Activated naive CD8-positive, alpha-beta T cell treated with anti-CD3 and anti-CD28 coated beads, Interleukin-2, amount 10 ng/mL, durations not matched to agents 7 days and 5 days (primary cell): Measurements from ENCODE around the gene IZUMO4. TPM values are rescaled to one million over a fixed set of nuclear protein-coding genes. Genes with fewer than 3 reads are reported as not detected.

Source experiments
- ATAC-seq: fragments of 150-1000 bp; cut with Tn5 transposase; one replicate; pipeline ENCODE4 v1.10.0; 2021; ENCODE audit warnings: low read depth, moderate library complexity
- POLR2A ChIA-PET: fragments of 350-600 bp; sonication (Branson Sonifier 250); formaldehyde crosslinking; loops from one replicate; lab custom pipeline; 2021; ENCODE audit warnings: antibody characterized with exemption; lab: Charles Lee
- DNase-seq: peaks from one replicate; pipeline ENCODE4 v3.0.0; 2021
- H3K27ac Mint-ChIP-seq: one replicate; pipeline ENCODE4 v1.8.0; 2022; ENCODE audit warnings: mild to moderate bottlenecking, mixed read lengths
- H3K27me3 Mint-ChIP-seq: one replicate; pipeline ENCODE4 v1.8.0; 2022; ENCODE audit warnings: mild to moderate bottlenecking, moderate library complexity, mixed read lengths
- H3K36me3 Mint-ChIP-seq: one replicate; pipeline ENCODE4 v1.8.0; 2021; ENCODE audit warnings: mild to moderate bottlenecking, mixed read lengths
- H3K4me1 Mint-ChIP-seq: one replicate; pipeline ENCODE4 v1.8.0; 2021; ENCODE audit warnings: mixed read lengths
- H3K4me3 Mint-ChIP-seq: one replicate; pipeline ENCODE4 v1.8.0; 2022; ENCODE audit warnings: mild to moderate bottlenecking, moderate library complexity, mixed read lengths
- H3K9me3 Mint-ChIP-seq: one replicate; pipeline ENCODE4 v1.8.0; 2021; ENCODE audit warnings: mixed read lengths
- total RNA-seq, 2 experiments: library from RNA; stranded (reverse); gene quantifications; one replicate each; pipeline ENCODE4 v1.2.3, GENCODE V29; 2021

Gene IZUMO4
- total RNA-seq, 2 experiments from 2014 or later: 16.0 to 17.7 TPM

GRCh38 chr19:2111425-2111824 is 14.7 kb downstream of the IZUMO4 start:
- no peak for ATAC-seq
- DNase-seq: no peak
- H3K4me1 Mint-ChIP-seq: peaks cover 2% of the 10 kb centered on the region
- H3K9me3 Mint-ChIP-seq: no peaks in the 10 kb centered on the region
- H3K36me3 Mint-ChIP-seq: peaks cover 21% of the 10 kb centered on the region
- H3K4me3 Mint-ChIP-seq: no peak overlapping the region
- no peak overlapping the region for H3K27ac Mint-ChIP-seq
- POLR2A ChIA-PET: interaction anchor here (0.5 kb wide), 1 partner anchor 68 kb away, joined by 4 read pairs; no protein-coding TSS in a partner anchor
- H3K27me3 Mint-ChIP-seq: no peaks in the 10 kb centered on the region

DNA sequence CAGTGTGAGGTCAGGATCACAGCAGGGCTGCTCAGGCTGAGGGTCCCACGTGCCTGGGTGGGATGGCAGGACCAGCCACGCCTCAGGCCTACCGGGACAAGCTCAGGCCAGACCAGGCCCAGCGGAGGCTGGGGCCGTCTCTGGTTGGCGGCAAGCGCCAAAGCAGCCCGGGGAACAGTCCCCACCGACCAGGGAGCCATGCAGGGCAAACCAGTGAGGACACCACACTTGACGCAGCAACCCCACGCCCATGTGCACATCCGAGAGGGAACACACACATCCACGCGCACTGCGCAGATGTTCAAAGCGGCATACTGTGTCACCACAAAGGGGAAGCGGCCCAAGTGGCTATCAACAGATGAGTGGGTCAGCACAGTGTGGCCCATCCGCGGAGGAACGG is 15.2 kb downstream of the IZUMO4 start:
- no peak overlapping the region for H3K27ac Mint-ChIP-seq
- H3K36me3 Mint-ChIP-seq: peaks cover 17% of the 10 kb centered on the region
- no peak overlapping the region for H3K4me3 Mint-ChIP-seq
- no peak for ATAC-seq
- peaks cover 2% of the 10 kb centered on the region for H3K4me1 Mint-ChIP-seq
- POLR2A ChIA-PET: interaction anchor here (0.5 kb wide), 1 partner anchor 68 kb away, joined by 4 read pairs; no protein-coding TSS in a partner anchor
- H3K27me3 Mint-ChIP-seq: no peaks in the 10 kb centered on the region
- no peak for DNase-seq
- no peaks in the 10 kb centered on the region for H3K9me3 Mint-ChIP-seq

DNA sequence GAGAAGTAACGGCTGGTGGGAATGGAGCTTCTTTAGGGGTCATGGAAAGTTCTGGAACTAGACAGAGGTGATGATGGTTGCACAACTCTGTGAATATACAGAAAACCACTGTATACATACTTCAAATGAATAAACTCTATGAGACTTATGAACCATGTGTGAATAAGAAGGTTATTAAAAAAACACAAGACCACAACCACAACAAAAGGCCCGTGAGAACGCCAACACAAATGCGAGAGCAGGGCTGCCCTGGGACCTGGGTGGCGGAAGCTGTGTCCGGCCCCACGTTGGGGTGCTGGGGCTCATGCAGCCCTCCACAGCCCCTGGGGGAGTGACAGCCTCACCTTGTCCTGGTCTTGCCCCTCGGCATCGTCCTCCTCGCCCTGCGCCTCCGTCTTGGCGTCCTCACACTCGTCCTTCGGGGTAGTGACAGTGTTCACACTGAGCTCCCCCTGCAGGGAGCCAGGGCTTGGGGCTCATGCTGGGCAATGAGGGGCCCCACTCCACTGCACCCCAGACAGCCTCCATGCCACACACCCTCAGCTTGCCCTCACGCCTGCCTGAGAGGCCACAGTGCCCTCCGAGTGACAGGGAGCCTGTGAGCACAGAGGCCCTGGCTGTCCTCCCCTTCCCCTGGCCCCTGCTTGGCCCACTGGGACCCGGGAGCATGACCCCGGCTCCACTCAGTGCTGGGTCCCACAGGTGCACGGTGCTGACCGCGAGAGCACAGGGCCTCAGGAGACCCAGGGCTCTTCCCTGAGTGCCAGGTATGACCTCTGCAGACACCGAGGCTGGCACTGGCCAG is 16.0 kb downstream of the IZUMO4 start:
- no peaks in the 10 kb centered on the region for H3K27me3 Mint-ChIP-seq
- H3K27ac Mint-ChIP-seq: peak overlapping the region; percentile 54
- peaks cover 12% of the 10 kb centered on the region for H3K36me3 Mint-ChIP-seq
- DNase-seq (no peak), ATAC-seq (no peak)
- POLR2A ChIA-PET: no interaction called here
- peaks cover 2% of the 10 kb centered on the region for H3K4me1 Mint-ChIP-seq
- no peak overlapping the region for H3K4me3 Mint-ChIP-seq
- no peaks in the 10 kb centered on the region for H3K9me3 Mint-ChIP-seq

DNA sequence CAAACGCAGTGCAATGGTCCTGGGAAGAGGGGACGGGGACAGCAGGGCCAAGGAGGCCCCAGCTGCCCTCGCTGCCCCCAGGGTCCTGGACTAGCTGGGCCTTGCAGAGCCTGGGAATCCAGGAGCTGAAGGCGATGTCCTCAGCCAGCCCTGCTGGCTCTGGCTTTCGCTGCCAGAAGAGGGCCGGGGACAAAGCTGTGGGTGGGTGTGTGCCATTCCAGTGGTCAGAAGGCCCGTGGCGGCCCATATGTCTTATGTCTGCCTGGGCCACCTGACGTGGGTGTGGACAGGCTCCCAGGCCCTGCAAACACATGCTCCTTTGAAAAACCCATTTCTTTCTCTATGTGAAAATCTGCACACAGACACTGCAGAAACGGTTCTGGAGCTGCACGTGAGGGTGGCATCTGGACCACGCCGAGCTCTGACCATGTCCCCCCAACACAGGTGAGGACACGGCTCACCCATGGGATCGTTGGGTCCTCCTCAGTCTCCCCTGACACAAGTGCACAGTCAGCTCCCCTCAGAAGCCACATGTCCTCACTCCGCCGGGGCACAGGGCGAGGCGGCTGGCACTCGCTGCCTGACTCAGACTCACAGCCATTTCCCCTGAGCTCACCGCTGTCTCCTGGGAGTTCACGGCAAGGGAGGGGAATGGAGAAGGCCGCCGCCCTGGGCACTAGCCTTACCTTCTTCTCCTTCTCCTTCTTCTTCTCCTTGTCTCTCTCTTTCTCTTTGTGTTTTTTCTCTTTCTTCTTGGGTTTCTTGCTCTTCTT is 16.9 kb downstream of the IZUMO4 start:
- Mint-ChIP-seq H3K4me1 (peaks cover 2% of the 10 kb centered on the region), H3K36me3 (peaks cover 9% of the 10 kb centered on the region), H3K27me3 (no peaks in the 10 kb centered on the region), H3K9me3 (no peaks in the 10 kb centered on the region), H3K27ac (no peak overlapping the region), H3K4me3 (no peak overlapping the region)
- POLR2A ChIA-PET: no interaction called here
- DNase-seq: no peak
- ATAC-seq: no peak

DNA sequence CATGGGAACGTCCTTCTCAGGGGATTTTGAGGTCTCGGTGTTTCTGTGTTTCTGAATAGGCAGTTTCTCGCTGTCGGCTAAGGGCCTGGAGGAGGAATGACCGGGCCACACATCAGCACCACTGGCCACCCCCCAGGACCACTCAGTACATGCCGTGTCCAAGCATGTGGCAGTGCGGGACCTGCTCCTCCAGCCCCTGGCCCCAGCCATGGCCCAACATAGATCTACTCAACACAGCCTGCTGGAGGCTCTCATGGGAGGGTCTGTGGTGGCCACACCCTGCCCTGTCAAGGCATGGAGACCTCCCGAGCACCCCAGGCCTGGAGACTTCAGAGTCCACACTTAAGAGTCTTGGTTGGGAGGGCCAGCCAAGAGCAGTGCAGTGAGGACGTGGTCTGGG is 17.5 kb downstream of the IZUMO4 start:
- POLR2A ChIA-PET: no interaction called here
- peaks cover 12% of the 10 kb centered on the region for H3K36me3 Mint-ChIP-seq
- H3K27me3 Mint-ChIP-seq: no peaks in the 10 kb centered on the region
- ATAC-seq (no peak), DNase-seq (no peak)
- no peak overlapping the region for H3K4me3 Mint-ChIP-seq
- no peak overlapping the region for H3K27ac Mint-ChIP-seq
- peaks cover 3% of the 10 kb centered on the region for H3K4me1 Mint-ChIP-seq
- no peaks in the 10 kb centered on the region for H3K9me3 Mint-ChIP-seq

GRCh38 chr19:2114821-2115220 is 18.1 kb downstream of the IZUMO4 start:
- DNase-seq: no peak
- no peak overlapping the region for H3K27ac Mint-ChIP-seq
- H3K9me3 Mint-ChIP-seq: no peaks in the 10 kb centered on the region
- POLR2A ChIA-PET: no interaction called here
- H3K4me1 Mint-ChIP-seq: peaks cover 4% of the 10 kb centered on the region
- no peak for ATAC-seq
- H3K36me3 Mint-ChIP-seq: peaks cover 13% of the 10 kb centered on the region
- H3K4me3 Mint-ChIP-seq: no peak overlapping the region
- H3K27me3 Mint-ChIP-seq: no peaks in the 10 kb centered on the region

GRCh38 chr19:2115324-2115723 is 18.6 kb downstream of the IZUMO4 start:
- DNase-seq (no peak), ATAC-seq (no peak)
- Mint-ChIP-seq H3K9me3 (no peaks in the 10 kb centered on the region), H3K36me3 (peaks cover 13% of the 10 kb centered on the region), H3K27ac (peak overlapping the region; percentile 15), H3K27me3 (no peaks in the 10 kb centered on the region), H3K4me1 (peaks cover 4% of the 10 kb centered on the region), H3K4me3 (no peak overlapping the region)
- POLR2A ChIA-PET: no interaction called here

DNA sequence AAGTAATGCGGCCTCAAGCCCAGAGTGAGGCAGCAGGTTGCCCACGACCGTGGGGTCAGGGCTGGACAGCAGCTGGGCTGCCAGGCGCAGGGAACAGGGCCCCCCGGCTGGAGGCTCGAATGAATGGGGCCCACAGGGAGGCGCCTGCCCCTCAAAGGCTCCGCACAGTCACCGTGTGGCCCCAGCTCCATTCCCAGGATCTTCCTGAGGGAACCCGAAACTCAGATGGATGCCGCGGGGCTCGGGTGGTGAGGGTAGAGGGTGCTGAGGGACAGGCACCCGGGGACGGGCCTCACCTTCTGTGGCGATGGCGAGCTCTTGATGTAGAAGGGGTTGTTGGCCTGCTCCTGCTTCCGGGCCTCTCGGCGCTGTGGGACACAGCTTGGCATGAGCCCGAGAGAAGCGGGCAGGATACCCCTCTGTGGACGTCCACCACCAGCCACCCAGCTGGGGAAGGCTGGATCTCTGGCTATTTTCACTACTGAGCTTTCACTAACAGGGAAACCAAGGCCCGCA is 19.3 kb downstream of the IZUMO4 start:
- Mint-ChIP-seq H3K27ac (no peak overlapping the region), H3K27me3 (no peaks in the 10 kb centered on the region), H3K4me1 (peaks cover 4% of the 10 kb centered on the region), H3K36me3 (peaks cover 13% of the 10 kb centered on the region), H3K9me3 (no peaks in the 10 kb centered on the region), H3K4me3 (no peak overlapping the region)
- no peak for ATAC-seq
- DNase-seq: no peak
- POLR2A ChIA-PET: no interaction called here

DNA sequence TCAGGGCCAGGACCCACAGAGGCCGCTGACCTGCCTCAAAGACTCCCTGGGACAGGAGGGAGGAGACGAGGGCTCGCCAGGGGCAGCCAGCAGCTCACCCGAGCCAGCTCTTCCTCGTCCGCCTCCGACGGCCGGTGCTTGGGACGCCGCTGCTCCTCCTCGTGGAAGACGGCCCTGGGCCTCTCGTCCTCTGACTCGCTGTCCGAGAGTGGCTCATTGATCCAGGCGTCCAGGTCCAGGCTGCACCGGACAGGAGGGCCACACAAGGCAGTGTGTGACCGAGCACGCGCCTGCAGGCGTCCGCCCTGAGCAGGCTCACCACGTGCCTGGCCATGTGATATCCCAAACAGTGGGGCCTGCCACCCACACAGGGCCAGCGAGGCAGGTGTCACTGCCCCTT is 19.8 kb downstream of the IZUMO4 start:
- H3K4me3 Mint-ChIP-seq: no peak overlapping the region
- no peak overlapping the region for H3K27ac Mint-ChIP-seq
- POLR2A ChIA-PET: no interaction called here
- H3K9me3 Mint-ChIP-seq: no peaks in the 10 kb centered on the region
- no peak for DNase-seq
- no peaks in the 10 kb centered on the region for H3K27me3 Mint-ChIP-seq
- peaks cover 13% of the 10 kb centered on the region for H3K36me3 Mint-ChIP-seq
- peaks cover 4% of the 10 kb centered on the region for H3K4me1 Mint-ChIP-seq
- ATAC-seq: no peak

DNA sequence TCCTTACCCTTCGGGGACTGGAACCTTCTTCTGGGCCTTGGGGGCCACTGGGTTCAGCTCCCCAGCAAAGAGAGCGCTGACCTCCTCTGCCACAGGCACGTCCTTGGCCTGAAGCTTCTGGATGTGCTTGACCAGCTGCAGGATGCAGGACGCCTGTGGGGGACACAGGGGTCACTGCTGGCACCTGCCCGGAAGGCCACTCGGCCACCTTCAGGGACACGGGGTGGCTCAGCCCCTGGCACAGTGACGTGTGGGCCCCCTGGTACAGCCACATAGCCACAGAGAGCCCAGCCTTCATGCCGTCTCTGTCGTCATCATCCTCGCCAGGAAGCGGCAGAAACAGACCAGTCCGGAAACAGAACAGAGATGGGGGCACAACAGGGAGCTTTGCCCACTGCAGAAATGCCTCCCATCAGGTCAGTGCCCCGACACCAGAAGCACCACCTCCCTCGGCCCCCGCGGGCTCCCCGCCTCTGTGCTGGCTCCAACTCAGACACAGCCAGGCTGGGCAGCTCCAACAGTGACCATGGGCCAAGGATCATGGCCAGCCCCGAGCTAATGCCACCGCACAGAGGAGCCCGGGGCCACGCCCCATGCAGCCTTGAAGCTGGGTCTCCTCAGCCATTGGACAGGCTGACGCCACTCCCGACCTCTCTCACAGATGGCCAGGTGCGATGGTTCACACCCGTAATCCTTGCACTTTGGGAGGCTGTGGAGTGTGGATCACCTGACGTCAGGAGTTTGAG is 20.7 kb downstream of the IZUMO4 start:
- ATAC-seq (no peak), DNase-seq (no peak)
- POLR2A ChIA-PET: no interaction called here
- no peaks in the 10 kb centered on the region for H3K9me3 Mint-ChIP-seq
- no peak overlapping the region for H3K4me3 Mint-ChIP-seq
- H3K27me3 Mint-ChIP-seq: no peaks in the 10 kb centered on the region
- H3K4me1 Mint-ChIP-seq: peaks cover 4% of the 10 kb centered on the region
- peaks cover 12% of the 10 kb centered on the region for H3K36me3 Mint-ChIP-seq
- no peak overlapping the region for H3K27ac Mint-ChIP-seq

GRCh38 chr19:2118438-2118837 is 21.7 kb downstream of the IZUMO4 start:
- Mint-ChIP-seq H3K4me3 (no peak overlapping the region), H3K27ac (peak overlapping the region; percentile 23), H3K4me1 (peaks cover 4% of the 10 kb centered on the region), H3K36me3 (peaks cover 12% of the 10 kb centered on the region), H3K27me3 (no peaks in the 10 kb centered on the region), H3K9me3 (no peaks in the 10 kb centered on the region)
- DNase-seq (no peak), ATAC-seq (no peak)
- POLR2A ChIA-PET: no interaction called here

DNA sequence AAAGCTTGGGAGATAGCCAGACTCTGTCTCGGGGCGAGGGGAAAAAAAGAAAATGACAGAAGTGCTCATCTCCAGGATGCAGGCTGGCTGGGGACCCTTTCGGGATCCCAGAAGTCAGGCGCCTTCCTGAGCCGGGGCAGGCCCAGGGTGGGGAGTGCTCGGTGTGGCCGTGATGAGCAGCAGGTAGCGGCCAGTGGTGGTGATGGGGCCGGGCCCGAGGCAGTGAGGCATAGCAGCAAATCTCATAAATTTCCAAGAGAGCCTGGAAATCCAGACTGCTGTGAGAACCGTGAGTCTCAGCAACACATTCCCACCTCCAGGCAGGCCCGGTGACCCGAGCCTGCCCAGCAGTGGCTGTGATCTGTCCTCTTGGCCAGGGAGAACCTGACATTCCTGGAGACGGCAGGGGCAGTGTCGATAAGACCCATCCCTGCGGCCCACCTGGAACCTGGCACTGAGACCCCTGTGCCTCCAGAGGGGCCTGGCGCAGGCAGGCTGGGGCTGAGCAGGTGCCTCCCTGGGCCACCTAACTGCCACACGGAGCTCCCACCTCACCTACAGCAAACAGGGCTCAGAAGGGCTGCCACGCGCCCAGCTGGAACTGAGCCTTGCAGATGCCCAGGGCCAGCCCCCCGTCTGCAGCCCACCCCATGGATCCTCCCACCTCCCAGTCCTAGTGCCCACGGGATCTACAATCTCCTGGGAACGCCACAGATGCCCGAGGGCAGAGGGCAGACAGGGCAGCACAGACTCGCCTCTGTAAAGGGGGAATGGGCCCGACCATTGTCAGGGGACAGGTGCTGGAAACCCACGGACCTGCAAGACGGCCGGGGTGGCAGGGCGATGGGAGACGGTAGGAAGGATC is 23.4 kb downstream of the IZUMO4 start:
- ATAC-seq (no peak), DNase-seq (no peak)
- POLR2A ChIA-PET: interaction anchor here (0.6 to 0.7 kb wide), 2 partner anchors 113 to 116 kb away, joined by 3 to 5 read pairs; partner anchors contain the start of gene PLEKHJ1
- Mint-ChIP-seq H3K4me1 (peaks cover 2% of the 10 kb centered on the region), H3K9me3 (no peaks in the 10 kb centered on the region), H3K27me3 (no peaks in the 10 kb centered on the region), H3K36me3 (peaks cover 8% of the 10 kb centered on the region), H3K27ac (no peak overlapping the region), H3K4me3 (no peak overlapping the region)
